Vagina (tissue), 2 donors: ENCODE measurements around the gene RPS14.

Source experiments
- POLR2AphosphoS5 ChIP-seq, 2 donors: sonication (generic); formaldehyde crosslinking; IDR thresholded peaks; one replicate each; pipeline ENCODE4 v1.9.0; 2017; ENCODE audit warnings: antibody characterized with exemption in 2 of 2, mild to moderate bottlenecking in 2 of 2, low read depth in 1 of 2; ENCODE audit not compliant: insufficient read depth in 1 of 2
- TF ChIP-seq, protein P1 (sequence below), 3 experiments: fragments of 450-650 bp in 2 of 3; fragments of 200-600 bp in 1 of 3; sonication (generic) in 1 of 3; IDR thresholded peaks; one replicate each; pipeline ENCODE4 v1.5.1; 2017 to 2019; ENCODE audit warnings: antibody characterized with exemption in 3 of 3, mild to moderate bottlenecking in 2 of 3, moderate library complexity in 2 of 3

GRCh38 chr5:150428978-150429377 lies 20.6 kb downstream of the RPS14 start:
- TF ChIP-seq, protein P1, sequence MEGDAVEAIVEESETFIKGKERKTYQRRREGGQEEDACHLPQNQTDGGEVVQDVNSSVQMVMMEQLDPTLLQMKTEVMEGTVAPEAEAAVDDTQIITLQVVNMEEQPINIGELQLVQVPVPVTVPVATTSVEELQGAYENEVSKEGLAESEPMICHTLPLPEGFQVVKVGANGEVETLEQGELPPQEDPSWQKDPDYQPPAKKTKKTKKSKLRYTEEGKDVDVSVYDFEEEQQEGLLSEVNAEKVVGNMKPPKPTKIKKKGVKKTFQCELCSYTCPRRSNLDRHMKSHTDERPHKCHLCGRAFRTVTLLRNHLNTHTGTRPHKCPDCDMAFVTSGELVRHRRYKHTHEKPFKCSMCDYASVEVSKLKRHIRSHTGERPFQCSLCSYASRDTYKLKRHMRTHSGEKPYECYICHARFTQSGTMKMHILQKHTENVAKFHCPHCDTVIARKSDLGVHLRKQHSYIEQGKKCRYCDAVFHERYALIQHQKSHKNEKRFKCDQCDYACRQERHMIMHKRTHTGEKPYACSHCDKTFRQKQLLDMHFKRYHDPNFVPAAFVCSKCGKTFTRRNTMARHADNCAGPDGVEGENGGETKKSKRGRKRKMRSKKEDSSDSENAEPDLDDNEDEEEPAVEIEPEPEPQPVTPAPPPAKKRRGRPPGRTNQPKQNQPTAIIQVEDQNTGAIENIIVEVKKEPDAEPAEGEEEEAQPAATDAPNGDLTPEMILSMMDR (IDR thresholded peaks at IDR 0.05): no peak
- no peak for TF ChIP-seq POLR2AphosphoS5 (IDR thresholded peaks at IDR 0.05; ENCODE audit: insufficient read depth in 1 of 2, low read depth in 1 of 2)
